K562 (cell line): Measurements from ENCODE around the gene HOXB8. TPM values are rescaled to one million over a fixed set of nuclear protein-coding genes. Genes with fewer than 3 reads are reported as not detected.
A peak's percentile ranks its signal among the peaks of the same experiment; 100 is the strongest.

Source experiments
- BRD9 ChIP-seq: fragments of 450-650 bp; IDR thresholded peaks from 2 replicates; pipeline ENCODE4 v1.6.1; 2018; ENCODE audit warnings: low read depth; ENCODE audit not compliant: partially characterized antibody
- DNMT1 ChIP-seq: fragments of 450-650 bp; IDR thresholded peaks from 2 replicates; pipeline ENCODE4 v1.6.1; 2016; ENCODE audit warnings: antibody characterized with exemption, mild to moderate bottlenecking
- E2F3 ChIP-seq: fragments of 250-450 bp; sonication (Bioruptor Pico); IDR thresholded peaks from 2 replicates; pipeline ENCODE4 v1.4.0; 2020; ENCODE audit warnings: mild to moderate bottlenecking
- ESRRA ChIP-seq: fragments of 450-650 bp; IDR thresholded peaks from 2 replicates; pipeline ENCODE4 v1.6.1; 2014; ENCODE audit warnings: low read depth, mild to moderate bottlenecking, moderate library complexity, borderline replicate concordance
- LCOR ChIP-seq: sonication (generic); formaldehyde crosslinking; IDR thresholded peaks from 2 replicates; pipeline ENCODE4 v1.8.0; 2022; ENCODE audit warnings: mild to moderate bottlenecking, missing genetic modification reagents
- NKRF ChIP-seq: fragments of 450-650 bp; IDR thresholded peaks from 2 replicates; pipeline ENCODE4 v1.6.1; 2016; ENCODE audit warnings: borderline replicate concordance
- STAT5B ChIP-seq: fragments of 250-450 bp; sonication (Bioruptor Pico); IDR thresholded peaks from 2 replicates; pipeline ENCODE4 v1.8.0; 2021; ENCODE audit warnings: mild to moderate bottlenecking, inconsistent platforms
- TAF1 ChIP-seq: IDR thresholded peaks from 2 replicates; pipeline ENCODE4 v1.6.1; 2011; ENCODE audit warnings: mild to moderate bottlenecking, low read length, moderate library complexity; ENCODE audit not compliant: insufficient read depth, control insufficient read depth, severe bottlenecking; ENCODE audit errors: extremely low read depth
- TFAP4 ChIP-seq: sonication (generic); formaldehyde crosslinking; IDR thresholded peaks from 2 replicates; pipeline ENCODE4 v1.8.0; 2022; ENCODE audit warnings: missing genetic modification reagents, mild to moderate bottlenecking, moderate library complexity, borderline replicate concordance
- TRIM25 ChIP-seq: fragments of 450-650 bp; IDR thresholded peaks from 2 replicates; pipeline ENCODE4 v1.7.0; 2016; ENCODE audit warnings: borderline replicate concordance
- UBTF ChIP-seq, 2 experiments: IDR thresholded peaks; 2 replicates each; pipeline ENCODE4 v1.6.1; 2012; ENCODE audit warnings: improper control_type of control experiment in 2 of 2, low read depth in 2 of 2, low read length in 2 of 2, borderline replicate concordance in 1 of 2
- ZNF592 ChIP-seq: fragments of 450-650 bp; IDR thresholded peaks from 2 replicates; pipeline ENCODE4 v1.6.1; 2017; ENCODE audit warnings: antibody characterized with exemption, mild to moderate bottlenecking
- ZNF740 ChIP-seq, 3 experiments: fragments of 200-800 bp in 1 of 3; sonication (Bioruptor generic) in 1 of 3; sonication (generic) in 1 of 3; formaldehyde crosslinking in 1 of 3; IDR thresholded peaks; 2 replicates each; pipeline versions ENCODE4 v1.6.1 to v1.8.0; 2016 to 2022; ENCODE audit warnings: mild to moderate bottlenecking in 2 of 3, missing compliant biosample characterization in 2 of 3, missing genetic modification characterization in 2 of 3, missing genetic modification reagents in 1 of 3
- ZSCAN29 ChIP-seq: fragments of 450-650 bp; IDR thresholded peaks from 2 replicates; pipeline ENCODE4 v1.6.1; 2017
- polyA plus RNA-seq, 8 experiments: library from polyadenylated mRNA; depleted of rRNA in 4 of 8; stranded (reverse) in 5 of 8; unstranded in 3 of 8; fragments of >200 nt; fragmentation: Nextera tagmentation in 2 of 8; fragmentation: Illumina TruSeq in 1 of 8; extraction: Ambion mirVana in 2 of 8; extraction: Trizol in 1 of 8; gene quantifications; 2 replicates each; pipeline versions ENCODE4 v1.2.1 to v1.2.3, GENCODE V29; 2011 to 2014; ENCODE audit warnings: inconsistent platforms in 1 of 8, missing spikeins in 1 of 8
- total RNA-seq, 7 experiments: library from RNA; depleted of rRNA in 6 of 7; stranded (reverse); fragments of >200 nt in 6 of 7; fragmentation: Illumina TruSeq in 2 of 7; extraction: Trizol in 2 of 7; gene quantifications; 2 replicates each; pipeline versions ENCODE4 v1.2.1 to v1.2.3, GENCODE V29; 2011 to 2021; ENCODE audit warnings: low replicate concordance in 1 of 7

Gene HOXB8
- total and polyA plus RNA-seq, 9 of the 15 experiments (the other 6 are each of a cell fraction or from before 2014, with no cell fraction given) = 0.52 to 23.8 (median 3.6) TPM

- TF ChIP-seq TRIM25 (no peak), LCOR (CRISPR knock-in tag) (no peak), ZNF740 (CRISPR knock-in tag; IDR thresholded peaks at IDR 0.05) (0 out of 2 replicates have a peak, but pooled peaks have one; percentile 7), ZNF740 (tag; IDR thresholded peaks at IDR 0.05) (no peak), BRD9 (peak; percentile 5), TFAP4 (CRISPR knock-in tag) (no peak), DNMT1 (no peak), ESRRA (no peak), ZSCAN29 (no peak), ZNF592 (peak; percentile 23; the same call in 1 of the 2 replicates), E2F3 (CRISPR knock-in tag) (no peak), TAF1 (no peak), UBTF (IDR thresholded peaks at IDR 0.05; ENCODE audit: borderline replicate concordance in 1 of 2, low read depth in 2 of 2, low read length in 2 of 2) (peak in 1 of 2 experiments; percentile 66; a peak in 1 of 4 replicates), NKRF (no peak), STAT5B (no peak)
These were observed 9.6 kb downstream of the HOXB8 start (continued) for GRCh38 chr17:48605409-48605919.
